ENCODE measurements around the gene OCSTAMP.

Gene OCSTAMP

DNA sequence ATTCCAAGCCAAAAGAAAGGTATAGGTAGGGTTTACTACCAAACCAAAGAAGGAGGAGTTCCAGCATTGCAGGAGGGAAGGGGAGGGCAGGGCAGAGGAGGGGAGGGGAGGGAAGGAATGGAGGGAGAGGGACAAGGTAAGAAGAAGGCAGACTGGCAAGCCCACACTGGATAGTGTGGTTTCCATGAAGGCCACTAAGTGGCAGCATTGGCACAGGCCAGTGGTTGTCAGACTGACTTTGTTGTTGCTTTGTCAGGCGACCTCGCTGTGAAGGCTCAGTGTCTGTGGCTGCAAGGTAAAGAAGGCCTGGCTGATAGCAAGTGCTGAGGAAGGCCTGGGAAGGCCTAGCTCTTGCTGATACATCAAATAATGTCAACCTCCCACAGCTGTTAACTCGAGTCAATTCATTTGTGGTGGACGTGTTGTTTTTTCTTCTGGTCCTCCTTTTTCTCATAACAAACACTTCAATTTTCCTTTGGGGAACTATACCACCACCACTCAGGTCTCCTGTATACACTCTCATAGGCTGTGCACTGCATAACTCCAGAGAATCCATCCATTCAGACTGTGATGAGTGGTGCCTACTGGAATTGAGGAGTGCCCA is 29.4 kb downstream of the OCSTAMP start:
- DNase-seq: peak in 33 of 51 donors; percentile 1 to 59 (median 26)

DNA sequence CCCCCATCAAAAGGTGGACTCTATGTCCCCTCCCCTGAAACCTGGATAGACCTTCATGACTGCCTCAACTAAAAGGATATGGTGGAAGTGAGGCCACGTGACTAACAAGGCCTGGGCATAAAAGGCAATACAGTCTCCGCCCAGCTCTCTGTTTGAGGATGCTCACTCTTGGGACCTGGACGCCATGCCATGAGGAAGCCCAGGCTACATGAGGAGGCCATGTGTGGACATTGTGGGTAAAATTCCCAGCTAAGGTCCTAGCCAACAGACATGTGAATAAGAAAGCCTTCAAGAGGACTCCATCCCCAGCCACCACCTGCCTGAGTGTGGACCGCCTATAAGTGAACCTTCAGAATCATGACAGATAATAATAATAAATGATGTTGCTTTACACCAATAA is 29.9 kb downstream of the OCSTAMP start:
- DNase-seq: no peak

- DNase-seq: no peak
Measured at GRCh38 chr20:46519471-46520068, 30.9 kb downstream of the OCSTAMP start.

DNA sequence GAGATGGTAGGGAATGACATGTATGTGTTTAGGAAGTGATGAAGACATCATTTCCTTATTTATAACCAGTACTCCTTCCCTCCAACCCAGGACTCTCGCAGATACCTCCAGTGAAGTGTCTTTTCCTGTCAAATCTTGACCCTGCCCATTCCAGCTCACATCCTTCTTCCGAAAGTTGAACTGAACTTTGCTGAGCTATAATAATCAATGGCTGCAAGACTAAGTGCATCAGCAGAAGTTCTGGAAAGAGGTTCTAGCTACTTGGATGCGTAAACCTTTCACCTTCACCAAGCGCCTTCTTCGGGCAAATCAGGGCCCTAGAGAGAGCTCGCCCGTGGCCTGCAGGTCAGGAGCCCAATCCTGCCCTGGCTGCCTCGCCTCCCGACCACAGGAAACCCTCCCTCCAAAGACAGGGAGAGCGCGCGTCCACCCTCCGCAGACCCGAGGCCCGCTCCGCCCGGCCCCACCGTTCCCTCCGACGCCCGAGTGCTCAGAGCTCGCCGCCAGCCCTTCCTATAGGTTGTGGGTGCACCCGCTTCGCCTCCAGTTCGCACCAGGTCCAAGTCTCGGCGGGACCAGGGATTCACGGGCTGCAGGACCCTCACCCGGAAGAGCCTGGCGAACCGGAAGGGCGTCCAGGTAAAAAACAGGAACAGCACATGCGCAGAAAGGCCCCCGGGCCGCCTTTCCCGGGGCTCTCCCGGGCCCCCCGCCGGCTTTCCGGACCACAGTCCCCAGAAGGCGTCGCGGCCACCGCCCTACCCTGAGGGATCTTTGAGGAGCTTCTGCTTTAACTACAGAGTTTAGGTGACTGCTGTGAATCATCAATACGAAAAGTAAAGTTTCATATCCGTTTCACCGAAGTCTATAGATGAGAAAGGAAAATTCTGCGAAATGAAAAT is 37.3 kb downstream of the OCSTAMP start, which contains the start of gene ZNF334:
Gene ZNF334 (minus strand): TSS at position 617 of the 902 bp plus-strand sequence. CDS start 1,457 bp downstream, outside the sequence.
- peak in 43 of 51 donors; percentile 7 to 81 (median 48) for DNase-seq

DNA sequence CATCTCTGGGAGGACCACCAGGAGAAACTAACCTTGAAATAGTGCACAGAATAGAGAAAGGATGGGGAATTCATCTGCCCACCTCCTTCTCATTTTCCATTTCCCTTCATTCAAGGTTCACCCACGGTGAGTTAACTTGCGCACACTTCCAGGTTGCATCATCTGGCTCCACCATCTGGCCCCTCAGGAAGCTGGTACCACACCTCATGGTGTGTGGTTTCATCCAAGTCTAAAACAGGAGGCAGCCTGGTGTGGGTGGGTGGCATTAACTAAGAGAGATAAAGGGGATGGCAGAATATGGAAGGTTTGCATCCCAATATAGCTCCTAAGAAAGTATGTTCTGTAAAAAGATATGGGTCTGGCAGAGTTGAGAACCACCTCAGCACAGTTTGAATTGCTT is 40.9 kb downstream of the OCSTAMP start:
- DNase-seq: peak in 1 of 51 donors; percentile 11

- no peak for DNase-seq
Measured at GRCh38 chr20:46507760-46508407, 42.6 kb downstream of the OCSTAMP start.

- DNase-seq: no peak
Measured at GRCh38 chr20:46505506-46505905, 44.9 kb downstream of the OCSTAMP start.

DNA sequence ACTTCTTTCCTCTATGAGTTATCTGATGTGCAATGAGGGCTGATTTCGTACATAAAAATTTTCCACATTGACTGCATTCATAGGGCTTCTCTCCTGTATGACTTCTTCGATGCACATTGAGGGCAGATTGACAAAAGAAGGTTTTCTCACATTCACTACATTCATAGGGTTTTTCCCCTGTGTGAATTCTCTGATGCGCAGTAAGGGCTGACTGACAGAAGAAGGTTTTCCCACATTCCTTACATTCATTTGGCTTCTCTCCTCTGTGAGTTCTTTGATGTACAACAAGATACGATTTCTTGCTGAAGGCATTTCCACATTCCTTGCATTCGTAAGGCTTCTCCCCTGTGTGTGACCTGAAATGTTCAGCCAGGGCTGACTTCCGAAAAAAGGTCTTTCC is 48.5 kb downstream of the OCSTAMP start:
- no peak for DNase-seq

DNA sequence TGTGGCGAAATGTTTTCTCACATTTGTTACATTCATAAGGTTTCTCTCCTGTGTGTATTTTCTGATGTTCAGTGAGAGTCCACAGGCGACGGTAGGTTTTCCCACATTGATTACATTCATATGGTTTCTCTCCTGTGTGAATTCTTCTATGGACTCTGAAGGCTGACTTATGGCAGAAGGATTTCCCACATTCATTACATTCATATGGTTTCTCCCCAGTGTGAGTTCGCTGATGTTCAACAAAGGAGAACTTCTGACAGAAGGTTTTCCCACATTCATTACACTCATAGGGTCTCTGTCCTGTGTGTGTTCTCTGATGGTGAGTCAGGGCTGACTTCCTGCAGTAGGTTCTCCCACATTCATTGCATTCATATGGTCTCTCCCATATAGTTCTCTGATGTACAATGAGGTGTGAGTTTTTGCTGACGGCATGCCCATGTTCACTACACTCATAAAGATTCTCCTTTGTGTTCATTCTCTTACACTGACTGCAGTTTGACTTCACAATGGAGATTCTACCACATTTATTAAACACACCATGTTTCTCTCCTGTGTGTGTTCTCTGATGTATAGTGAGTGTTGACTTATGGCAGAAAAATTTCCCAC is 49.0 kb downstream of the OCSTAMP start:
- DNase-seq: no peak

- no peak for DNase-seq
Measured at GRCh38 chr20:46494077-46494476, 56.4 kb downstream of the OCSTAMP start.

GRCh38 chr20:46491354-46491753 is 59.1 kb downstream of the OCSTAMP start:
- DNase-seq: no peak
